ENCODE measurements around the gene SEL1L.

DNA sequence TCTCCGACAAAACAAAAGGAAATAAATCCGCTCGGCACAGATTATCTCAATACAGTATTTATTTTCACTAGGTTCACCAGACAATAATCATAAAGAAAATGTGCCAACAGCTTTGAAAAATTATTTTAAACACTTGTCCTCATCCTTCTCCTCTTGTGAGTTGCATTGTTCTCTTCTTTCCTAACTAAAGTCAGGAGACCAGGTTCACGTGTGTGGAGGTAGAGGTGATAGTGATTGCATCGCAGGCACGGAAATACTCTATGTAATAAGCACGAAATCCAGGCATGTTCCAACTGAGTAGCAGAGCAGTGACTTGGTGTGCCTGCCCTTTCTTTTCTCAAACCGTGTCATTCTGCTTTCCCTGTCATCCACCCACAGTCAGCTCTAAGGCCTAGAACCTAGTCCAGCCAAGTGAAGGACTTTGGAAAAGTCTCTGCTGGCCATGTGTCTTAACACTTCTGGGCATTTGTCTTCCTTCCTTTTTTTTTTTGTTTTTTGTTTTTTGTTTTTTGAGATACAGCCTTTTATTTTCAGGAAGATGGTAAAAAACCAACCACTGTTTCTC lies 939 bp upstream of the SEL1L start:
- TF ChIP-seq POLR2AphosphoS5 (IDR thresholded peaks at IDR 0.05) (no peak), POLR2A (IDR thresholded peaks at IDR 0.05) (no peak)
- TF ChIP-seq, protein P1, sequence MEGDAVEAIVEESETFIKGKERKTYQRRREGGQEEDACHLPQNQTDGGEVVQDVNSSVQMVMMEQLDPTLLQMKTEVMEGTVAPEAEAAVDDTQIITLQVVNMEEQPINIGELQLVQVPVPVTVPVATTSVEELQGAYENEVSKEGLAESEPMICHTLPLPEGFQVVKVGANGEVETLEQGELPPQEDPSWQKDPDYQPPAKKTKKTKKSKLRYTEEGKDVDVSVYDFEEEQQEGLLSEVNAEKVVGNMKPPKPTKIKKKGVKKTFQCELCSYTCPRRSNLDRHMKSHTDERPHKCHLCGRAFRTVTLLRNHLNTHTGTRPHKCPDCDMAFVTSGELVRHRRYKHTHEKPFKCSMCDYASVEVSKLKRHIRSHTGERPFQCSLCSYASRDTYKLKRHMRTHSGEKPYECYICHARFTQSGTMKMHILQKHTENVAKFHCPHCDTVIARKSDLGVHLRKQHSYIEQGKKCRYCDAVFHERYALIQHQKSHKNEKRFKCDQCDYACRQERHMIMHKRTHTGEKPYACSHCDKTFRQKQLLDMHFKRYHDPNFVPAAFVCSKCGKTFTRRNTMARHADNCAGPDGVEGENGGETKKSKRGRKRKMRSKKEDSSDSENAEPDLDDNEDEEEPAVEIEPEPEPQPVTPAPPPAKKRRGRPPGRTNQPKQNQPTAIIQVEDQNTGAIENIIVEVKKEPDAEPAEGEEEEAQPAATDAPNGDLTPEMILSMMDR (IDR thresholded peaks at IDR 0.05): no peak
